SK-N-MC (cell line): ENCODE results near the gene ZSWIM8.

ENCODE experiments used
- EZH2 ChIP-seq: fragments of 200-600 bp; sonication (generic); IDR thresholded peaks from one replicate; pipeline ENCODE4 v1.6.1; 2017; ENCODE audit warnings: antibody characterized with exemption
- FOXP2 ChIP-seq: optimal IDR thresholded peaks from 2 replicates; pipeline ENCODE3; 2011; ENCODE audit warnings: mild to moderate bottlenecking, moderate library complexity; ENCODE audit not compliant: insufficient read depth; ENCODE audit errors: extremely low read length, control extremely low read depth
- POLR2AphosphoS5 ChIP-seq: IDR thresholded peaks from 2 replicates; pipeline ENCODE4 v1.6.1; 2012; ENCODE audit warnings: mild to moderate bottlenecking, low read depth, low read length, borderline replicate concordance

DNA sequence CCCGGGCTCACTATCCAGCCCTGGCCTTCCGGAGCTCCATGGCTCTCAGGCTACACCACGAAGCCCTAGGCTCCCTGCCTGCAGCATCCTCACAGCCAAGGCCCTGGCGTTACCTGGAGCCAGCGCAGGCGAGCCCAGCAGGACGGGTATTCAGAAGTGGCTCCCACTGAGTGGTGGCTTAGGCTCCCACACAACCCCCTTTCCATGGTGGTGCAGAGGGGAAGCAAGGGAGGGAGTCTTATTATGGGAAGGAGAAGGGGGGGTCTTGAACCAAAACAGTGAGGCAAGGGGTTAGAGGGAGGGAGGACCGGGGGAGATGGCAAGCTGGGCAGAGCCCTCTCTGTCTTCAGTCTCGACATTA is 55.6 kb downstream of the ZSWIM8 start:
- TF ChIP-seq POLR2AphosphoS5 = no peak
- no peak for TF ChIP-seq EZH2
- no peak for TF ChIP-seq FOXP2
